Right cardiac atrium (tissue), 5 donors: ENCODE data around the gene RCAN1. TPM values are rescaled to one million over a fixed set of nuclear protein-coding genes. Genes with fewer than 3 reads are reported as not detected.
A peak's percentile ranks its signal among the peaks of the same experiment; 100 is the strongest.

Experiments used
- ATAC-seq, 2 donors: fragments of 200-7000 bp; cut with Tn5 transposase; one replicate each; pipeline versions ENCODE4 v1.8.0 to v1.9.1; 2020; ENCODE audit warnings: moderate library complexity in 2 of 2, mild to moderate bottlenecking in 1 of 2
- DNase-seq, 3 donors: peaks; one replicate each; pipeline ENCODE4 v3.0.0-alpha.2; 2020
- H3K27ac ChIP-seq: one replicate; pipeline ENCODE4 v1.5.1; 2013; ENCODE audit warnings: mild to moderate bottlenecking, low read length, control low read depth, moderate library complexity
- H3K27me3 ChIP-seq: one replicate; pipeline ENCODE4 v1.6.1; 2013; ENCODE audit not compliant: control insufficient read depth, insufficient read depth
- H3K4me1 ChIP-seq: one replicate; pipeline ENCODE4 v1.6.1; 2013; ENCODE audit warnings: low read length; ENCODE audit not compliant: control insufficient read depth, insufficient read depth
- H3K4me3 ChIP-seq: one replicate; pipeline ENCODE4 v1.5.1; 2013; ENCODE audit warnings: low read length, control low read depth
- H3K9me3 ChIP-seq: one replicate; pipeline ENCODE4 v1.6.1; 2013; ENCODE audit warnings: low read length; ENCODE audit not compliant: control insufficient read depth
- WGBS: extraction: QIAGEN DNeasy Blood & Tissue Kit; methylation state at CpG from one replicate; pipeline ENCODE4 v1.1.7; 2013; 5-methylcytosine and 5-hydroxymethylcytosine counted together
- intact Hi-C, 4 donors: fragments of 100-400 bp; cut with DNase I; formaldehyde crosslinking; loops; one replicate each; pipeline versions ENCODE4 v1.11.0 to v1.14.0; 2022 to 2023
- long read RNA-seq, 4 donors: library from polyadenylated mRNA; unstranded; transcript quantifications; one replicate each; pipeline ENCODE4 v2.0.0, GENCODE V29; 2020 to 2021
- polyA plus RNA-seq: library from polyadenylated mRNA; stranded (reverse); fragments of 200-250 nt; gene quantifications from one replicate; pipeline ENCODE4 v1.2.3, GENCODE V29; 2013
- total RNA-seq, 4 donors: library from RNA; stranded (reverse); fragmentation: NEBNext Ultra II Directional; extraction: Animal tissue kit (Norgen Biotek cat#: 25700); gene quantifications; one replicate each; pipeline ENCODE4 v1.2.1, GENCODE V29; 2021
- donor health status: healthy with polysubstance abuse.
- donor health status: DM: no; HTN: yes; CAD: no.
- donor health status: DM: no; HTN: no; CAD: no.
- donor health status: DM: no; HTN: yes; CAD: no; lungs with severe emphysema.
- donor health status: DM: yes; HTN: yes; CAD: no.

The RCAN1 gene
- total RNA-seq (10 to 100 TPM; 26.7 to 39.7 (median 30.7) TPM), polyA plus RNA-seq (32.4 TPM)
- long read RNA-seq, donor 1, transcript RCAN1-201 (4 exons, 2,490 nt): major isoform, 128 of 141 reads
- long read RNA-seq, donor 1, partial matches to known transcripts: 1 of 141 reads
- long read RNA-seq, donor 1, other reads (novel, unspliced or antisense): 5 of 141 reads
- long read RNA-seq, donor 2, transcript RCAN1-201 (4 exons, 2,490 nt): major isoform, 48 of 51 reads
- long read RNA-seq, donor 2, partial matches to known transcripts: 1 of 51 reads
- long read RNA-seq, donor 2, other reads (novel, unspliced or antisense): 0 of 51 reads
- long read RNA-seq, donor 3, transcript RCAN1-205 (4 exons, 2,315 nt): minor isoform, 5 of 54 reads
- long read RNA-seq, donor 3, transcript RCAN1-202 (4 exons, 2,408 nt): major isoform, 33 of 54 reads
- long read RNA-seq, donor 3, partial matches to known transcripts: 7 of 54 reads
- long read RNA-seq, donor 3, other reads (novel, unspliced or antisense): 4 of 54 reads
- long read RNA-seq, donor 4, transcript RCAN1-201 (4 exons, 2,490 nt): major isoform, 49 of 53 reads
- long read RNA-seq, donor 4, partial matches to known transcripts: 1 of 53 reads
- long read RNA-seq, donor 4, other reads (novel, unspliced or antisense): 1 of 53 reads

- peaks cover 7% of the 10 kb centered on the region for H3K4me1 ChIP-seq
- H3K27ac ChIP-seq: peak within 1 kb of the TSS; percentile 88
- DNase-seq (peak; percentile 92 to 95 (median 94)), ATAC-seq (peak; percentile 98 to 99)
- H3K27me3 ChIP-seq: no peaks in the 10 kb centered on the region
- peak within 1 kb of the TSS; percentile 69 for H3K4me3 ChIP-seq
- WGBS: under 1% methylated on average over 121 of the region's 121 CpGs
- intact Hi-C loops: loop anchor here in 1 of 4 donors (5.0 kb wide), 1 partner anchor 88 kb away; no protein-coding TSS in a partner anchor
- H3K9me3 ChIP-seq: no peaks in the 10 kb centered on the region
Observed at GRCh38 chr21:34614628-34615486, at the start of gene RCAN1. RCAN1 (minus strand) TSS chr21:34615113; CDS start chr21:34615011, 102 bp downstream.

GRCh38 chr21:34661848-34662247, 46.9 kb upstream of the RCAN1 start:
- intact Hi-C loops: no loop called here
- H3K27me3 ChIP-seq: no peaks in the 10 kb centered on the region
- ATAC-seq: no peak

GRCh38 chr21:34653522-34653921, 38.6 kb upstream of the RCAN1 start:
- H3K27me3 ChIP-seq: no peaks in the 10 kb centered on the region
- no peak overlapping the region for H3K4me3 ChIP-seq
- H3K4me1 ChIP-seq: no peaks in the 10 kb centered on the region
- H3K9me3 ChIP-seq: no peaks in the 10 kb centered on the region
- WGBS: 87% methylated on average over 6 of the region's 6 CpGs
- DNase-seq (no peak), ATAC-seq (no peak)
- no peak overlapping the region for H3K27ac ChIP-seq
- intact Hi-C loops: no loop called here

More at GRCh38 chr21:34661848-34662247, 46.9 kb upstream of the RCAN1 start:
- no peaks in the 10 kb centered on the region for H3K9me3 ChIP-seq
- peaks cover 5% of the 10 kb centered on the region for H3K4me1 ChIP-seq
- H3K4me3 ChIP-seq: no peak overlapping the region
- DNase-seq: no peak
- no peak overlapping the region for H3K27ac ChIP-seq

GRCh38 chr21:34651642-34652041, 36.7 kb upstream of the RCAN1 start:
- DNase-seq: no peak
- Histone ChIP-seq H3K27me3 (no peaks in the 10 kb centered on the region), H3K4me3 (no peak overlapping the region), H3K4me1 (no peaks in the 10 kb centered on the region), H3K9me3 (no peaks in the 10 kb centered on the region), H3K27ac (no peak overlapping the region)
- intact Hi-C loops: no loop called here
- ATAC-seq: no peak
- WGBS: 89% methylated on average over 1 of the region's 1 CpG

- DNase-seq: no peak
- Histone ChIP-seq H3K9me3 (no peaks in the 10 kb centered on the region), H3K4me1 (no peaks in the 10 kb centered on the region), H3K4me3 (no peak overlapping the region), H3K27me3 (no peaks in the 10 kb centered on the region), H3K27ac (no peak overlapping the region)
- 12% methylated on average over 1 of the region's 1 CpG for WGBS
- no peak for ATAC-seq
- intact Hi-C loops: no loop called here
Observed at GRCh38 chr21:34650861-34651431, 36.0 kb upstream of the RCAN1 start.

- DNase-seq (no peak), ATAC-seq (no peak)
- WGBS: 84% methylated on average over 3 of the region's 3 CpGs
- Histone ChIP-seq H3K9me3 (no peaks in the 10 kb centered on the region), H3K27ac (no peak overlapping the region), H3K27me3 (no peaks in the 10 kb centered on the region), H3K4me1 (no peaks in the 10 kb centered on the region), H3K4me3 (no peak overlapping the region)
- intact Hi-C loops: no loop called here
Observed at GRCh38 chr21:34649400-34649799, 34.5 kb upstream of the RCAN1 start.

GRCh38 chr21:34648739-34649297, 33.9 kb upstream of the RCAN1 start:
- H3K4me1 ChIP-seq: no peaks in the 10 kb centered on the region
- no peak for DNase-seq
- whole genome bisulfite sequencing: 74% methylated on average over 6 of the region's 6 CpGs
- ATAC-seq: no peak
- H3K4me3 ChIP-seq: no peak overlapping the region
- no peaks in the 10 kb centered on the region for H3K27me3 ChIP-seq
- intact Hi-C loops: no loop called here
- H3K27ac ChIP-seq: no peak overlapping the region
- no peaks in the 10 kb centered on the region for H3K9me3 ChIP-seq

GRCh38 chr21:34647555-34647954, 32.6 kb upstream of the RCAN1 start:
- no peaks in the 10 kb centered on the region for H3K9me3 ChIP-seq
- no peaks in the 10 kb centered on the region for H3K4me1 ChIP-seq
- intact Hi-C loops: no loop called here
- no peak overlapping the region for H3K27ac ChIP-seq
- ATAC-seq (no peak), DNase-seq (no peak)
- WGBS: 66% methylated on average over 6 of the region's 6 CpGs
- H3K27me3 ChIP-seq: no peaks in the 10 kb centered on the region
- H3K4me3 ChIP-seq: no peak overlapping the region

GRCh38 chr21:34644825-34645224, 29.9 kb upstream of the RCAN1 start:
- Histone ChIP-seq H3K27me3 (no peaks in the 10 kb centered on the region), H3K4me3 (no peak overlapping the region), H3K27ac (no peak overlapping the region), H3K4me1 (no peaks in the 10 kb centered on the region), H3K9me3 (no peaks in the 10 kb centered on the region)
- WGBS: 58% methylated on average over 4 of the region's 4 CpGs
- peak in 1 of 2 donors; percentile 34 for ATAC-seq
- intact Hi-C loops: no loop called here
- no peak for DNase-seq

- intact Hi-C loops: no loop called here
- WGBS: 70% methylated on average over 7 of the region's 7 CpGs
- H3K4me1 ChIP-seq: no peaks in the 10 kb centered on the region
Observed at GRCh38 chr21:34642211-34643075, 27.5 kb upstream of the RCAN1 start.

More at GRCh38 chr21:34642211-34643075, 27.5 kb upstream of the RCAN1 start:
- H3K27me3 ChIP-seq: no peaks in the 10 kb centered on the region
- DNase-seq: no peak
- no peaks in the 10 kb centered on the region for H3K9me3 ChIP-seq
- no peak overlapping the region for H3K27ac ChIP-seq
- no peak overlapping the region for H3K4me3 ChIP-seq
- ATAC-seq: no peak
